Neuronal stem cell (in vitro differentiated cells): Measurements from ENCODE around the gene URM1.

ENCODE experiments used
- DNase-seq: peaks from one replicate; pipeline ENCODE4 v3.0.0-alpha.2; 2013; ENCODE audit warnings: low spot score
- H2AFZ ChIP-seq: one replicate; pipeline ENCODE4 v1.6.1; 2013; ENCODE audit warnings: mild to moderate bottlenecking, low read length, inconsistent platforms
- H2AK5ac ChIP-seq: 2 replicates; pipeline ENCODE4 v1.6.1; 2013; ENCODE audit warnings: low read depth, mild to moderate bottlenecking, inconsistent platforms, low read length, moderate library complexity, mixed read lengths
- H2BK120ac ChIP-seq: 2 replicates; pipeline ENCODE4 v1.6.1; 2013; ENCODE audit warnings: low read depth, mild to moderate bottlenecking, inconsistent platforms, low read length, moderate library complexity, mixed read lengths
- H2BK12ac ChIP-seq: one replicate; pipeline ENCODE4 v1.6.1; 2013; ENCODE audit warnings: low read length, inconsistent platforms
- H2BK15ac ChIP-seq: 2 replicates; pipeline ENCODE4 v1.6.1; 2013; ENCODE audit warnings: mild to moderate bottlenecking, low read length, inconsistent platforms, mixed read lengths
- H2BK5ac ChIP-seq: one replicate; pipeline ENCODE4 v1.6.1; 2013; ENCODE audit warnings: inconsistent platforms, mild to moderate bottlenecking, low read length, moderate library complexity
- H3K14ac ChIP-seq: one replicate; pipeline ENCODE4 v1.6.1; 2013; ENCODE audit warnings: low read length, inconsistent platforms
- H3K18ac ChIP-seq: 2 replicates; pipeline ENCODE4 v1.6.1; 2013; ENCODE audit warnings: low read length, inconsistent platforms
- H3K23ac ChIP-seq: 2 replicates; pipeline ENCODE4 v1.6.1; 2013; ENCODE audit warnings: low read depth, mild to moderate bottlenecking, mixed read lengths, low read length, inconsistent platforms; ENCODE audit not compliant: poor library complexity
- H3K27ac ChIP-seq: replicated peaks from 3 replicates; pipeline ENCODE4 v1.5.1; 2013; ENCODE audit warnings: low read length, inconsistent platforms
- H3K27me3 ChIP-seq, 3 experiments: 2 replicates each; pipeline ENCODE4 v1.6.1; 2013; ENCODE audit warnings: low read length in 3 of 3, mild to moderate bottlenecking in 2 of 3, inconsistent platforms in 1 of 3, low read depth in 1 of 3, mixed read lengths in 1 of 3, moderate library complexity in 1 of 3; ENCODE audit not compliant: control insufficient read depth in 3 of 3, insufficient read depth in 3 of 3
- H3K36me3 ChIP-seq, 2 donors: replicated peaks in 1 of 2; 2 replicates each; pipeline ENCODE4 v1.6.1; 2013; ENCODE audit warnings: low read length in 2 of 2; ENCODE audit not compliant: control insufficient read depth in 2 of 2, insufficient read depth in 2 of 2
- H3K4ac ChIP-seq: 2 replicates; pipeline ENCODE4 v1.6.1; 2013; ENCODE audit warnings: inconsistent platforms, mild to moderate bottlenecking, low read length, moderate library complexity
- H3K4me1 ChIP-seq, 2 donors: 1 replicate in 1 of 2; 2 replicates in 1 of 2; pipeline ENCODE4 v1.6.1; 2013; ENCODE audit warnings: low read length in 2 of 2, low read depth in 1 of 2; ENCODE audit not compliant: control insufficient read depth in 2 of 2, insufficient read depth in 1 of 2
- H3K4me2 ChIP-seq: one replicate; pipeline ENCODE4 v1.6.1; 2013; ENCODE audit warnings: mild to moderate bottlenecking, low read length, inconsistent platforms; ENCODE audit not compliant: insufficient read depth, poor library complexity, severe bottlenecking
- H3K4me3 ChIP-seq, 2 donors: 2 replicates each; pipeline ENCODE4 v1.5.1; 2013; ENCODE audit warnings: low read length in 2 of 2, mild to moderate bottlenecking in 2 of 2, inconsistent platforms in 1 of 2, moderate library complexity in 1 of 2
- H3K79me1 ChIP-seq: one replicate; pipeline ENCODE4 v1.6.1; 2013; ENCODE audit warnings: low read depth, mild to moderate bottlenecking, inconsistent platforms, low read length, moderate library complexity
- H3K9ac ChIP-seq: one replicate; pipeline ENCODE4 v1.6.1; 2013; ENCODE audit warnings: mild to moderate bottlenecking, low read depth, low read length, inconsistent platforms; ENCODE audit not compliant: poor library complexity
- H3K9me3 ChIP-seq, 2 donors: replicated peaks in 1 of 2; 2 replicates each; pipeline versions ENCODE3 to v1.6.1; 2013; ENCODE audit warnings: low read length in 2 of 2, mild to moderate bottlenecking in 2 of 2, inconsistent platforms in 1 of 2, low read depth in 1 of 2, mixed read lengths in 1 of 2, moderate library complexity in 1 of 2; ENCODE audit not compliant: control insufficient read depth in 2 of 2, insufficient read depth in 1 of 2
- H4K8ac ChIP-seq: one replicate; pipeline ENCODE4 v1.6.1; 2013; ENCODE audit warnings: low read depth, mild to moderate bottlenecking, inconsistent platforms, low read length, moderate library complexity
- H4K91ac ChIP-seq: one replicate; pipeline ENCODE4 v1.6.1; 2013; ENCODE audit warnings: low read length, low read depth, mild to moderate bottlenecking, inconsistent platforms; ENCODE audit not compliant: poor library complexity
- WGBS, 2 donors: extraction: QIAGEN DNeasy Blood & Tissue Kit; methylation state at CpG; one replicate each; pipeline ENCODE4 v1.1.7; 2013; ENCODE audit warnings: missing lambda C conversion rate in 2 of 2, mixed read lengths in 1 of 2; ENCODE audit not compliant: insufficient read length in 2 of 2, insufficient replicate concordance in 1 of 2; ENCODE audit errors: extremely low coverage in 2 of 2; 5-methylcytosine and 5-hydroxymethylcytosine counted together

The URM1 gene

DNA sequence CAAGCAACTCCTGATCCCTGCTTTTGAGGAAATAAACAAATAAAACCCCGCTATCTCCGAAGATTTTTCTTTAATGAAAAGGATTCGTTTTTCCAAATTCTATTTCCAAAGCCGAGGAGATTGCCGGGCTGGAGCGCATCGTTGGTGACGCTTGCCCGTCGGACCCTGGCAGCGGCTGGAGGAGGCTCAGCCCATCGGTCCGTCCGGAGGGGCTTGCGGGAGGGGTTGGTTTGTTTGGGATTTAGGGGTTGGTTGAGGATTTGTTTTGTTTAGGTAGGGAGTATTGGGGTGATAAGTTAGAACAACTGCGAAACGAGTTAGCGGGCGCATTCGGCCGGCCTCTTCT is 20.8 kb downstream of the URM1 start:
- H3K18ac ChIP-seq: no peak overlapping the region
- H3K27ac ChIP-seq: no peak overlapping the region
- H3K23ac ChIP-seq: no peak overlapping the region
- H3K4me3 ChIP-seq: peak overlapping the region in 1 of 2 donors; percentile 93
- H3K4ac ChIP-seq: no peak overlapping the region
- peak overlapping the region; percentile 84 for H2AK5ac ChIP-seq
- no peak overlapping the region for H4K8ac ChIP-seq
- H2AFZ ChIP-seq: no peak overlapping the region
- peak overlapping the region; percentile 51 for H3K9ac ChIP-seq
- peaks cover 0 to 2% of the 10 kb centered on the region in 2 donors for H3K9me3 ChIP-seq
- no peak overlapping the region for H3K4me2 ChIP-seq
- no peak overlapping the region for H3K14ac ChIP-seq
- H3K4me1 ChIP-seq: peaks cover 11 to 66% of the 10 kb centered on the region in 2 donors
- H2BK15ac ChIP-seq: peak overlapping the region; percentile 34
- no peak overlapping the region for H4K91ac ChIP-seq
- no peaks in the 10 kb centered on the region for H3K79me1 ChIP-seq
- no peak overlapping the region for H2BK120ac ChIP-seq
- H2BK12ac ChIP-seq: no peak overlapping the region
- no peak for DNase-seq
- peaks cover 0 to 94% (median 29%) of the 10 kb centered on the region in 3 experiments for H3K27me3 ChIP-seq
- WGBS, 2 donors: 100% methylated on average over 1 of the region's 21 CpGs; no CpG with 5 or more reads in 1 of the 2 donors
- peaks cover 11 to 57% of the 10 kb centered on the region in 2 donors for H3K36me3 ChIP-seq
- no peak overlapping the region for H2BK5ac ChIP-seq

DNA sequence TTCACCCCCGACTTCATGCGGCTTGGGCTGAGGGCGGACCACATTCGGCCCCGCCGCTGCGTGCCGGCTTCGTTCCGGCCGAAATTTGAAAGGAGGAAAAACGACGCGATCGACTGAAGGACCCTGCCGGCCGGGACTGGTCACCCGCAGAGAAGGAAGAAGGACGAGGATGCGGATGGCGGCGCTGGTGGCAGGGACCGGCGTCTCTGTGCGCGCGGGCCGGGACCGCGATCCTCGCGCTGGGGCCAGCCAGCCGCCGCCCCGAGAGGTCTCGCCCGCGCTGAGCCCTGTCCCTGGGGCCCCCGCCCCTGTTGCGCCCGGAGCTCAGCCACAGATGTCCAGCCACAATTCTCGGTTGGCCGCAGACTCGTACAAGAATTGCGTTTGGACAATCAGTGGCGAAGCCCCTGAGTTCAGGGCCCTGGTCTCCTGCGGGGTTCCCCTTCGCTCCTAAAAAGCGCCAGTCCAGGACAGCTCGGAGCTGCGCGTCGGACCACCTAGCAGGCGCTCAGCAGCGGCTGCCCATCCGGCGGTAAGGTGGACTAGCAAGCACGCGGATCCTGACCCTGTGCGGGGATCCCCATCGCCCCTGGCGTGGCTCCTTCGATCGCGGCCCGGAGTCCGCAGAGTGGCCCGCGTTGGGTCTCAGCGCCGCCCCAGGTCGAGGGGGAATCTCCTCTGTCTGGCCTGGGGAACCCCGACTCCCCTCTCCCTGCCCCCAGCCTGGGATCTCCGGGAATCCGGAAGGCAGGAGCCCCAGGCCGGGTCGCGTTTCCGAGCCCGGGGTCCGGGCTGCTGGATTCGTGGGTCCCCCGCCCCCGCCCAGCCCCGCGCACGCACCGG is 21.3 kb downstream of the URM1 start:
- Histone ChIP-seq H2BK120ac (no peak overlapping the region), H3K4me3 (peak overlapping the region in 1 of 2 donors; percentile 93), H3K27ac (no peak overlapping the region)

DNA sequence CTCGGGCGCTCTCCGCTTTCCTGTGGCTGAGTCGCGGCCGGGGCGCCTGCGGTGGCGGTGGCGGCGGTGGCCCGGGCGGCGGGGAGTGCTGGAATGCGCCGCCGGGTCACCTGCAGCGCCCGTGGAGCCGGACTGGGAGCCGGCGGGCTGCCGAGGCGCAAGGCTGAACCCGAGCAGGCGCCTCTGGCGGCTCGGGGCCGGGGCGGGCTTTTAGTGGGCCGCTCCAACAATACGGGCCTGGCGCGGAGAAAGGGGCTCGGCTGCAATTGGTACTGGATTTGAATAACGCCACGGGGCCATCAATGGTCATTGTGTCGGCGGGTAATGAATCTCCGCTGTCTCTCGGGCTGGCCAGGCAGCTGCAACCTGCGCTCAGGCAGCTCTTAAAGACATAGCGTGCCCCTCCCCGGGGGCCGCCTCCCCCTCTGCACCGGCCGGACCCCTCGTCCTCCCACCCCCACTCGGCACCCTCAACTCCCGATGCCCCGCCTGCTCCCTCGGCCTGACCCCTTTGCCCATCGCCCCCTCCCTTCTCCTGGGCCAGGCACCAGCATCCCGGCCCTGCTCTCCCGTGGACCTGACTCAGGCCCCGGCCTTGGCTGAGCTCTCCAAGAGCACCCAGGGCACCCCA is 22.1 kb downstream of the URM1 start:
- H3K27me3 ChIP-seq: peaks cover 0 to 94% (median 30%) of the 10 kb centered on the region in 3 experiments
- no peaks in the 10 kb centered on the region for H3K79me1 ChIP-seq
- H4K8ac ChIP-seq: no peak overlapping the region
- H3K4me1 ChIP-seq: peaks cover 11 to 56% of the 10 kb centered on the region in 2 donors
- peaks cover 8 to 44% of the 10 kb centered on the region in 2 donors for H3K36me3 ChIP-seq
- no peak overlapping the region for H4K91ac ChIP-seq
- no peak overlapping the region for H3K14ac ChIP-seq
- no CpG with 5 or more reads among the region's 56 CpGs for WGBS, 2 donors
- H2BK15ac ChIP-seq: no peak overlapping the region
- H3K18ac ChIP-seq: peak overlapping the region; percentile 95
- no peak overlapping the region for H3K27ac ChIP-seq
- H3K4me2 ChIP-seq: peak overlapping the region; percentile 67
- H3K23ac ChIP-seq: no peak overlapping the region
- H2AFZ ChIP-seq: no peak overlapping the region
- H2AK5ac ChIP-seq: no peak overlapping the region
- DNase-seq: peak; percentile 70
- H3K9ac ChIP-seq: no peak overlapping the region
- no peak overlapping the region for H2BK12ac ChIP-seq
- peaks cover 0 to 3% of the 10 kb centered on the region in 2 donors for H3K9me3 ChIP-seq
- H2BK5ac ChIP-seq: no peak overlapping the region
- H3K4me3 ChIP-seq: peak overlapping the region in 1 of 2 donors; percentile 93
- H3K4ac ChIP-seq: no peak overlapping the region
- H2BK120ac ChIP-seq: no peak overlapping the region

More for the DNA sequence above, 21.3 kb downstream of the URM1 start:
- DNase-seq: no peak
- Histone ChIP-seq H2AFZ (no peak overlapping the region), H4K8ac (no peak overlapping the region), H4K91ac (no peak overlapping the region), H2AK5ac (peak overlapping the region; percentile 84), H3K9ac (peak overlapping the region; percentile 51), H3K4me2 (peak overlapping the region; percentile 67), H2BK12ac (no peak overlapping the region), H2BK15ac (peak overlapping the region; percentile 34), H3K27me3 (peaks cover 0 to 94% (median 30%) of the 10 kb centered on the region in 3 experiments), H2BK5ac (no peak overlapping the region), H3K18ac (peak overlapping the region; percentile 95), H3K23ac (no peak overlapping the region), H3K4me1 (peaks cover 11 to 63% of the 10 kb centered on the region in 2 donors), H3K9me3 (peaks cover 0 to 3% of the 10 kb centered on the region in 2 donors), H3K36me3 (peaks cover 9 to 52% of the 10 kb centered on the region in 2 donors), H3K4ac (no peak overlapping the region), H3K79me1 (no peaks in the 10 kb centered on the region), H3K14ac (no peak overlapping the region)
- WGBS, 2 donors: no CpG with 5 or more reads among the region's 88 CpGs

DNA sequence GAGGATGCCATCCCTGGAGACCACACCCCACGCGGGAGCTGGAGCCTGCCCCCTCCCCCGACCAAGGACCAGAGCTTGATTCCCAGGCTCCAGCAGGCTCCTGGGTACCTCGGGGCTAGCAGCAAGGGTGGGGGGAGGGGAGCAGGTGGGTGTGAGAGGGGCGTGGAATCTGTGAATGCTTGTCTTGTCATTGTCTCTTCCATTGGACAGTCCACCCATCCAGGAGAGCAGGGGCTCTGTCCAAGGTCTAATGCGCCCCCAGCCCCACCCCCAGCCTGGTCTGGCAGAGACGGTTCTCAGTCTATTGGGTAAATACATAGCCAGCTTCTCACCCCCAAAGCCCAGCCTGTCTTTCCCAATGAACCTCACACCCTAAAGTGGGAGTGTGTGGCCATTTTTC is 22.8 kb downstream of the URM1 start:
- Histone ChIP-seq H2AFZ (no peak overlapping the region), H2BK5ac (no peak overlapping the region), H3K9ac (no peak overlapping the region), H4K91ac (no peak overlapping the region), H3K36me3 (peaks cover 2 to 37% of the 10 kb centered on the region in 2 donors), H3K9me3 (peaks cover 0 to 3% of the 10 kb centered on the region in 2 donors), H3K4me3 (peak overlapping the region in 1 of 2 donors; percentile 93), H3K27me3 (peaks cover 0 to 87% (median 30%) of the 10 kb centered on the region in 3 experiments), H3K4me1 (peaks cover 11 to 49% of the 10 kb centered on the region in 2 donors), H2BK120ac (no peak overlapping the region), H3K27ac (no peak overlapping the region), H4K8ac (no peak overlapping the region), H3K79me1 (no peaks in the 10 kb centered on the region), H2AK5ac (peak overlapping the region; percentile 14), H2BK15ac (no peak overlapping the region), H3K4ac (no peak overlapping the region), H3K14ac (no peak overlapping the region), H2BK12ac (no peak overlapping the region), H3K18ac (no peak overlapping the region), H3K23ac (no peak overlapping the region), H3K4me2 (no peak overlapping the region)
- WGBS, 2 donors: no CpG with 5 or more reads among the region's 7 CpGs
- DNase-seq: no peak
